WERI-Rb-1 (cell line): Measurements from ENCODE around the gene ITM2B.

ENCODE experiments used
- DNase-seq: peaks from one replicate; pipeline ENCODE4 v3.0.0-alpha.2; 2020
- H3K27ac ChIP-seq: fragments of 250-450 bp; sonication (Bioruptor Pico); 2 replicates; pipeline ENCODE4 v1.5.1; 2020; ENCODE audit warnings: mild to moderate bottlenecking, moderate library complexity
- H3K27me3 ChIP-seq: fragments of 250-450 bp; sonication (Bioruptor Pico); 2 replicates; pipeline ENCODE4 v1.5.1; 2021; ENCODE audit warnings: mild to moderate bottlenecking, low read depth, moderate library complexity; ENCODE audit not compliant: insufficient read depth, severe bottlenecking
- H3K36me3 ChIP-seq: fragments of 250-450 bp; sonication (Bioruptor Pico); 2 replicates; pipeline ENCODE4 v1.5.1; 2020; ENCODE audit warnings: mild to moderate bottlenecking, moderate library complexity
- H3K4me3 ChIP-seq: 2 replicates; pipeline ENCODE4 v1.5.1; 2011; ENCODE audit warnings: low read depth, mild to moderate bottlenecking, control low read depth, low read length
- H3K9me3 ChIP-seq: fragments of 250-450 bp; sonication (Bioruptor Pico); 2 replicates; pipeline ENCODE4 v1.5.1; 2021; ENCODE audit warnings: mild to moderate bottlenecking, moderate library complexity; ENCODE audit not compliant: severe bottlenecking
- CTCF ChIP-seq: IDR thresholded peaks from 2 replicates; pipeline ENCODE4 v1.5.1; 2011; ENCODE audit warnings: low read depth, mild to moderate bottlenecking, control low read depth, inconsistent platforms, low read length

ITM2B gene

GRCh38 chr13:48278806-48279205, 45.8 kb downstream of the ITM2B start:
- no peaks in the 10 kb centered on the region for H3K9me3 ChIP-seq
- H3K4me3 ChIP-seq, result no peak overlapping the region
- no peaks in the 10 kb centered on the region for H3K27me3 ChIP-seq
- no peak for TF ChIP-seq CTCF
- no peak overlapping the region for H3K27ac ChIP-seq
- H3K36me3 ChIP-seq, result no peaks in the 10 kb centered on the region
- DNase-seq, result no peak

GRCh38 chr13:48281556-48281955, 48.5 kb downstream of the ITM2B start:
- no peak for DNase-seq
- Histone ChIP-seq H3K9me3 (no peaks in the 10 kb centered on the region), H3K36me3 (no peaks in the 10 kb centered on the region), H3K4me3 (no peak overlapping the region), H3K27ac (no peak overlapping the region), H3K27me3 (no peaks in the 10 kb centered on the region)
- no peak for TF ChIP-seq CTCF

GRCh38 chr13:48291730-48292129, 58.7 kb downstream of the ITM2B start:
- no peaks in the 10 kb centered on the region for H3K9me3 ChIP-seq
- no peak overlapping the region for H3K4me3 ChIP-seq
- no peak overlapping the region for H3K27ac ChIP-seq
- TF ChIP-seq CTCF, result no peak
- no peaks in the 10 kb centered on the region for H3K36me3 ChIP-seq
- no peak for DNase-seq
- no peaks in the 10 kb centered on the region for H3K27me3 ChIP-seq

GRCh38 chr13:48292650-48293049, 59.6 kb downstream of the ITM2B start:
- no peak for DNase-seq
- Histone ChIP-seq H3K36me3 (no peaks in the 10 kb centered on the region), H3K9me3 (no peaks in the 10 kb centered on the region), H3K4me3 (no peak overlapping the region), H3K27me3 (no peaks in the 10 kb centered on the region), H3K27ac (no peak overlapping the region)
- TF ChIP-seq CTCF, result no peak

GRCh38 chr13:48294653-48295052, 61.6 kb downstream of the ITM2B start:
- Histone ChIP-seq H3K36me3 (no peaks in the 10 kb centered on the region), H3K27me3 (no peaks in the 10 kb centered on the region), H3K9me3 (no peaks in the 10 kb centered on the region), H3K27ac (no peak overlapping the region), H3K4me3 (no peak overlapping the region)
- DNase-seq, result no peak
- no peak for TF ChIP-seq CTCF

GRCh38 chr13:48295271-48295670, 62.3 kb downstream of the ITM2B start:
- Histone ChIP-seq H3K27me3 (no peaks in the 10 kb centered on the region), H3K36me3 (no peaks in the 10 kb centered on the region), H3K4me3 (no peak overlapping the region), H3K9me3 (no peaks in the 10 kb centered on the region), H3K27ac (no peak overlapping the region)
- no peak for DNase-seq
- no peak for TF ChIP-seq CTCF
